Mammary epithelial cell (primary cell): ENCODE data around the gene IGSF21.

ENCODE experiments used
- EZH2 ChIP-seq: IDR thresholded peaks from 2 replicates; pipeline ENCODE4 v1.6.1; 2012; ENCODE audit warnings: low read length, inconsistent platforms, borderline replicate concordance
- TF ChIP-seq, protein P1 (sequence below), 2 donors: IDR thresholded peaks in 1 of 2; conservative IDR thresholded peaks in 1 of 2; 2 replicates each; pipeline ENCODE4 v1.5.1; 2011 to 2012; ENCODE audit warnings: inconsistent platforms in 2 of 2, low read length in 2 of 2, mild to moderate bottlenecking in 2 of 2, control low read depth in 1 of 2, low read depth in 1 of 2; ENCODE audit not compliant: insufficient read depth in 1 of 2; ENCODE audit errors: extremely low read depth in 1 of 2

- TF ChIP-seq, protein P1, sequence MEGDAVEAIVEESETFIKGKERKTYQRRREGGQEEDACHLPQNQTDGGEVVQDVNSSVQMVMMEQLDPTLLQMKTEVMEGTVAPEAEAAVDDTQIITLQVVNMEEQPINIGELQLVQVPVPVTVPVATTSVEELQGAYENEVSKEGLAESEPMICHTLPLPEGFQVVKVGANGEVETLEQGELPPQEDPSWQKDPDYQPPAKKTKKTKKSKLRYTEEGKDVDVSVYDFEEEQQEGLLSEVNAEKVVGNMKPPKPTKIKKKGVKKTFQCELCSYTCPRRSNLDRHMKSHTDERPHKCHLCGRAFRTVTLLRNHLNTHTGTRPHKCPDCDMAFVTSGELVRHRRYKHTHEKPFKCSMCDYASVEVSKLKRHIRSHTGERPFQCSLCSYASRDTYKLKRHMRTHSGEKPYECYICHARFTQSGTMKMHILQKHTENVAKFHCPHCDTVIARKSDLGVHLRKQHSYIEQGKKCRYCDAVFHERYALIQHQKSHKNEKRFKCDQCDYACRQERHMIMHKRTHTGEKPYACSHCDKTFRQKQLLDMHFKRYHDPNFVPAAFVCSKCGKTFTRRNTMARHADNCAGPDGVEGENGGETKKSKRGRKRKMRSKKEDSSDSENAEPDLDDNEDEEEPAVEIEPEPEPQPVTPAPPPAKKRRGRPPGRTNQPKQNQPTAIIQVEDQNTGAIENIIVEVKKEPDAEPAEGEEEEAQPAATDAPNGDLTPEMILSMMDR (conservative IDR thresholded peaks at IDR 0.05 in 1 of 2, IDR thresholded peaks at IDR 0.05 in 1 of 2; ENCODE audit: extremely low read depth in 1 of 2, insufficient read depth in 1 of 2, low read depth in 1 of 2, low read length in 2 of 2) = no peak
- no peak for TF ChIP-seq EZH2
Observed at GRCh38 chr1:18333220-18333619, 225.6 kb downstream of the IGSF21 start.
